ENCODE results near the gene KLHDC3. TPM values are rescaled to one million over a fixed set of nuclear protein-coding genes. Genes with fewer than 3 reads are reported as not detected.

KLHDC3 gene
- total and polyA plus RNA-seq, 2 of the 13 experiments (the other 11 are each of a cell fraction or from before 2014, with no cell fraction given) = 78.3 to 91.5 TPM

GRCh38 chr6:43059168-43060033 lies 45.4 kb downstream of the KLHDC3 start, which contains the start of the genes KLC4 and MRPL2 (continued):
- TF ChIP-seq ONECUT2 (CRISPR knock-in tag; IDR thresholded peaks at IDR 0.05) = no peak
- no peak; the same call in 1 of the 2 replicates for TF ChIP-seq MTF1 (CRISPR knock-in tag; IDR thresholded peaks at IDR 0.05)
- no peak for TF ChIP-seq JARID2 (CRISPR knock-in tag; IDR thresholded peaks at IDR 0.05; ENCODE audit: insufficient replicate concordance)
- no peak for TF ChIP-seq CAMTA2 (CRISPR knock-in tag; IDR thresholded peaks at IDR 0.05; ENCODE audit: borderline replicate concordance)
- TF ChIP-seq ZNF17 (CRISPR knock-in tag; IDR thresholded peaks at IDR 0.05) = no peak
- no peak for TF ChIP-seq NONO (IDR thresholded peaks at IDR 0.05)
- no peak for TF ChIP-seq NONO (CRISPR knock-in tag; conservative IDR thresholded peaks at IDR 0.05)
- TF ChIP-seq FOXP1 (IDR thresholded peaks at IDR 0.05) = no peak
- TF ChIP-seq FOXP1 (CRISPR knock-in tag; IDR thresholded peaks at IDR 0.05) = peak; percentile 38; the same call in 1 of the 2 replicates
- no peak for TF ChIP-seq THYN1 (CRISPR knock-in tag; IDR thresholded peaks at IDR 0.05; ENCODE audit: borderline replicate concordance, low read depth)
- no peak for TF ChIP-seq ARID2 (CRISPR knock-in tag; IDR thresholded peaks at IDR 0.05; ENCODE audit: borderline replicate concordance)
- no peak for TF ChIP-seq ZNF207 (IDR thresholded peaks at IDR 0.05; ENCODE audit: borderline replicate concordance)
- no peak; the same call in 1 of the 2 replicates for TF ChIP-seq ARNTL (CRISPR knock-in tag; IDR thresholded peaks at IDR 0.05)
- TF ChIP-seq ZNF143 (CRISPR knock-in tag; IDR thresholded peaks at IDR 0.05) = peak; percentile 34
- peak; percentile 41; the same call in 1 of the 2 replicates for TF ChIP-seq ZNF543 (CRISPR knock-in tag; IDR thresholded peaks at IDR 0.05)
- TF ChIP-seq ZNF768 (CRISPR knock-in tag; IDR thresholded peaks at IDR 0.05) = peak; percentile 87
- TF ChIP-seq, protein P1, sequence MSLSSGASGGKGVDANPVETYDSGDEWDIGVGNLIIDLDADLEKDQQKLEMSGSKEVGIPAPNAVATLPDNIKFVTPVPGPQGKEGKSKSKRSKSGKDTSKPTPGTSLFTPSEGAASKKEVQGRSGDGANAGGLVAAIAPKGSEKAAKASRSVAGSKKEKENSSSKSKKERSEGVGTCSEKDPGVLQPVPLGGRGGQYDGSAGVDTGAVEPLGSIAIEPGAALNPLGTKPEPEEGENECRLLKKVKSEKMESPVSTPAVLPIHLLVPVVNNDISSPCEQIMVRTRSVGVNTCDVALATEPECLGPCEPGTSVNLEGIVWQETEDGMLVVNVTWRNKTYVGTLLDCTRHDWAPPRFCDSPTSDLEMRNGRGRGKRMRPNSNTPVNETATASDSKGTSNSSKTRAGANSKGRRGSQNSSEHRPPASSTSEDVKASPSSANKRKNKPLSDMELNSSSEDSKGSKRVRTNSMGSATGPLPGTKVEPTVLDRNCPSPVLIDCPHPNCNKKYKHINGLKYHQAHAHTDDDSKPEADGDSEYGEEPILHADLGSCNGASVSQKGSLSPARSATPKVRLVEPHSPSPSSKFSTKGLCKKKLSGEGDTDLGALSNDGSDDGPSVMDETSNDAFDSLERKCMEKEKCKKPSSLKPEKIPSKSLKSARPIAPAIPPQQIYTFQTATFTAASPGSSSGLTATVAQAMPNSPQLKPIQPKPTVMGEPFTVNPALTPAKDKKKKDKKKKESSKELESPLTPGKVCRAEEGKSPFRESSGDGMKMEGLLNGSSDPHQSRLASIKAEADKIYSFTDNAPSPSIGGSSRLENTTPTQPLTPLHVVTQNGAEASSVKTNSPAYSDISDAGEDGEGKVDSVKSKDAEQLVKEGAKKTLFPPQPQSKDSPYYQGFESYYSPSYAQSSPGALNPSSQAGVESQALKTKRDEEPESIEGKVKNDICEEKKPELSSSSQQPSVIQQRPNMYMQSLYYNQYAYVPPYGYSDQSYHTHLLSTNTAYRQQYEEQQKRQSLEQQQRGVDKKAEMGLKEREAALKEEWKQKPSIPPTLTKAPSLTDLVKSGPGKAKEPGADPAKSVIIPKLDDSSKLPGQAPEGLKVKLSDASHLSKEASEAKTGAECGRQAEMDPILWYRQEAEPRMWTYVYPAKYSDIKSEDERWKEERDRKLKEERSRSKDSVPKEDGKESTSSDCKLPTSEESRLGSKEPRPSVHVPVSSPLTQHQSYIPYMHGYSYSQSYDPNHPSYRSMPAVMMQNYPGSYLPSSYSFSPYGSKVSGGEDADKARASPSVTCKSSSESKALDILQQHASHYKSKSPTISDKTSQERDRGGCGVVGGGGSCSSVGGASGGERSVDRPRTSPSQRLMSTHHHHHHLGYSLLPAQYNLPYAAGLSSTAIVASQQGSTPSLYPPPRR (CRISPR knock-in tag; IDR thresholded peaks at IDR 0.05; ENCODE audit: borderline replicate concordance) = 0 out of 2 replicates have a peak, but pooled peaks have one; percentile 11
- no peak for TF ChIP-seq NFAT5 (CRISPR knock-in tag; IDR thresholded peaks at IDR 0.05)
- TF ChIP-seq, protein P2, sequence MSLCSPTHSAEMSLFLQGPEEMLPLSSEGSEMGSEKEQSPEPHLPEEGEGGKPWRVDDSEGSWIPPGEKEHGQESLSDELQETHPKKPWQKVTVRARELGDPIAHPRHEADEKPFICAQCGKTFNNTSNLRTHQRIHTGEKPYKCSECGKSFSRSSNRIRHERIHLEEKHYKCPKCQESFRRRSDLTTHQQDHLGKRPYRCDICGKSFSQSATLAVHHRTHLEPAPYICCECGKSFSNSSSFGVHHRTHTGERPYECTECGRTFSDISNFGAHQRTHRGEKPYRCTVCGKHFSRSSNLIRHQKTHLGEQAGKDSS (CRISPR knock-in tag; IDR thresholded peaks at IDR 0.05; ENCODE audit: borderline replicate concordance, low read depth) = no peak; the same call in 1 of the 2 replicates
- no peak for TF ChIP-seq MLLT10 (CRISPR knock-in tag; IDR thresholded peaks at IDR 0.05)
